GM12873 (cell line): ENCODE data around the gene MYO1D.

Source experiments
- CTCF ChIP-seq: IDR thresholded peaks from 2 replicates; pipeline ENCODE4 v1.5.1; 2012; ENCODE audit warnings: low read depth, mild to moderate bottlenecking, moderate library complexity, low read length, control low read depth; ENCODE audit not compliant: insufficient read depth; ENCODE audit errors: missing control alignments

Gene MYO1D

GRCh38 chr17:32453370-32453769, 423.6 kb downstream of the MYO1D start:
- TF ChIP-seq CTCF = no peak

DNA sequence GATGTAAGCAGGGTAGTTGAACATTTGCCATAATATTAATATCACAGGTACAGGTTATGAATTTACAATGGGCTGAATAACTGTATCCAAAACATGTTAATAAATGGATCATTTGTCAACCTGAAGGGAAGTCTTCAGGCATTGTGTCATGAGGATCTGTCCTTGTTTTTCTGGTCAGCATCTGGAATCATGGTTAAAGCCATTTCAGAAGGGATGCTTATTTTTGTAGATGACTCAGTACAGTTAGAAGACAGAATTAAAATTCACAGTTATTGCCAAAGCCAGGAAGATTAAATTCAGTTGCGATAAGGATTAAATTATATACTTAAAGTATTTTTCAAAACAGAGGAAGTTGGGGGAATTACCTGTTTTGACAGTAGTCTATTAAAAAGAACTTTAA, 424.6 kb downstream of the MYO1D start:
- no peak for TF ChIP-seq CTCF

DNA sequence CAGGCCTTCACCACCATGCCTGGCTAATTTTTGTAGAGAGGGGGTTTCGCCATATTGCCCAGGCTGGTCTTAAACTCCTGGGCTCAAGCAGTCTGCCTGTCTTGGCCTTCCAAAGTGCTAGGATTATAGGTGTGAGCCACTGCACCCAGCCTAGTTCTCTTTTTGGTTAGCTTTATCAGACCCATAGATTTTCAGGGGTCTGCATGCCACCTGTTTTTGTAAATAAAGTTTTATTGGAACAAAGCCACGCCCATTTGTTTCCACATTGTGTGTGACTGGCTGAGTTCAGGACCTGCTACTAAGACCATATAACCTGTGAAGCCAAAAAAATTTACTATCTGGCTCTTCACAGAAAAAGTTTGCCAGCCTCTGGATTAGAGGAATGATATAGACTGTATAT, 425.0 kb downstream of the MYO1D start:
- TF ChIP-seq CTCF = no peak

DNA sequence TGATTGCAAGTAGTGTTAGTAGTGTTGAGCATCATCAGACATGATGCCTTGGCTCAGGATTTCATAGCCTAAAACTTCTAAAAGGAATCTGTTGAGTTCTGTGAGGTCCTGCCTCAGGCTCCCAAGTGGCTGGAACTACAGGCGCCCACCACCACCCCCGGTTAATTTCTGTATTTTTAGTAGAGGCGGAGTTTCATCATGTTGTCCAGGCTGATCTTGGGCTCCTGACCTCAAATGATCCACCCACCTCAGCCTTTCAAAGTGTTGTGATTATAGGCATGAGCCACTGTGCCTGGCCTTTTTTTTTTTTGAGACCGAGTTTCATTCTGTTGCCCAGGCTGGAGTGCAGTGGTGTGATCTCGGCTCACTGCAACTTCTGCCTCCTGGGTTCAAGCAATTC, 427.0 kb downstream of the MYO1D start:
- no peak for TF ChIP-seq CTCF

DNA sequence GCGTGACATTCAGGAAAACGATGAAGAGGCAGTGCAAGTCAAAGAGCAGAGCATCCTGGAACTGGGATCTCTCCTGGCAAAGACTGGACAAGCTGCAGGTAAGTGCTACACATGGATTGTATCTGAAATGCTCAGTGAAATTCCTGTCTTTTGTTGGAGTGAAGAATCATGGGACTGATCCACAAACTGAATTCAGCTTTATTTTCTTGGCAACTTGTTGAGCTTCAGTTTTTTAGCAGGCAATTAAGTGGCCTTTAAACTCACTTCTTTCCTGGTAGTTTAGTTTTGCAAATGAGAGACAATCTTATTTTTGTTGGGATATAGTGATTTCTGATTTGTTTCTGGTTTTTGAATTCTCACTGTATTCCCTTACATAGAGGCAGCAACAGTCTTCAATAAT, 430.0 kb downstream of the MYO1D start:
- TF ChIP-seq CTCF = no peak

DNA sequence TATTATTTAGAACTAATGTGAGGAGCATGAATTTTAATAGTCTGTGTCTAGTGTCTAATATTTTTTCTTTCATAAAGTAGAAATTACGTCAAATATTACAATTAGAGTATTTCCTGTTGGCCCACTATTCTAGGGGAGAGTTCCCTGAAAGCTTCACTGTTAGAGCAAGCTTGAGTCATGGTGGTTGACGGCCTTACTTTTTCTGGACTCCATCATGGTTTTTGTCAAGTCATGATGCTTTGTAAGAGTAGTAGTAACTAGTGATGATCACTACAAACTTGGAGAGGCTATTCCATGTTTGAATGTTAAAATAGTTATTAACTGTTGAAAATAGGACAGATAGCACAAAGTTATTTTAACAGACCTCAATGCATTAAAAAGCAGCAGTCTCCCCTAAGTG, 431.0 kb downstream of the MYO1D start:
- no peak for TF ChIP-seq CTCF

DNA sequence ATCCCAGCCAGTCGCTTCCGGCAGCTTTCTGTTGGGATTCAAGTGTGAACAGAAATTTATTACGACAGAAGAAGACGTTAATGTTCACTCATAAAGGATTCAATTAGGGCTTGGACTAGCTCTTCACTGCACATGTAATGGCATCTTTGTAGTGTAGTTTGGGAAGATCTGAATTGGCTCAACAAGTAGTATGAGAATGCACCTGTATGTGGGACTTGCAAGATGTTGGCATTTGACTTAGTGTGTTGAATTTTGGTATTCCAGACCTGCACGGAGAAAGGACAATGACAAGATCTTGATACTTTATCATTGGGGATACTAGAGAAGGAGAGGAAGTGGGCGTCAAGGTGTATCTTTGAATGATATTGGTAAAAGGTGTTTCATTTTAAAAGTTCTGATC, 431.4 kb downstream of the MYO1D start:
- TF ChIP-seq CTCF = no peak

DNA sequence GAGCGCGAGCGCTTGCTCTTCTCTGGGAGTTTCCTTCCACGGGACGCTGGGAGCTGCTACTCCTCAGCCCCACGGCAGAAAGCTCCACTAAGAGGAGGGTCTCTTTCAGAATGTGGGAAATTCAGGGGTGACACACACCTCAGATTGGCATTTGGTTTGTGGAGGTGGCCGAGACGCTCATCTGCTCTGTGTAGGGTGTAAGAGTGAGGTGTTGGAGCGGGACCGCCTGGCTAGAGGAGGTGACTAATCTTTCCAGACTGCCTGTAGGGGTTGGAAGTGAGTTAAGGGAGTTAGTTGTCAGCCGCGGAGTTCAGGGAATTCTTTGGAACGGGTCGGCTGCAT, 431.9 kb downstream of the MYO1D start:
- no peak for TF ChIP-seq CTCF
